HS-5 (cell line): Measurements from ENCODE around the gene PPP1R9B.

ENCODE experiments used
- DNase-seq: peaks from one replicate; pipeline ENCODE4 v3.0.0-alpha.2; 2012; ENCODE audit warnings: low read depth

Gene PPP1R9B

GRCh38 chr17:50090971-50091917, 59.2 kb downstream of the PPP1R9B start:
- DNase-seq, result no peak

- DNase-seq, result no peak
These were observed 60.4 kb downstream of the PPP1R9B start for GRCh38 chr17:50090071-50090470.

- DNase-seq, result no peak
These were observed 61.3 kb downstream of the PPP1R9B start for GRCh38 chr17:50088952-50089825.

- no peak for DNase-seq
These were observed 62.5 kb downstream of the PPP1R9B start for GRCh38 chr17:50087912-50088405.

GRCh38 chr17:50087246-50087911, 63.1 kb downstream of the PPP1R9B start:
- DNase-seq, result peak; percentile 38
